K562 treated with DMSO at 1 percent for 12 hours (cell line): ENCODE results near the gene RHOV. TPM values are rescaled to one million over a fixed set of nuclear protein-coding genes. Genes with fewer than 3 reads are reported as not detected.

ENCODE experiments used
- total RNA-seq: library from RNA; unstranded; fragments of 300-600 nt; gene quantifications from 2 replicates; pipeline ENCODE4 v1.2.3, GENCODE V29; 2022; ENCODE audit not compliant: insufficient read depth

RHOV gene, protein sequence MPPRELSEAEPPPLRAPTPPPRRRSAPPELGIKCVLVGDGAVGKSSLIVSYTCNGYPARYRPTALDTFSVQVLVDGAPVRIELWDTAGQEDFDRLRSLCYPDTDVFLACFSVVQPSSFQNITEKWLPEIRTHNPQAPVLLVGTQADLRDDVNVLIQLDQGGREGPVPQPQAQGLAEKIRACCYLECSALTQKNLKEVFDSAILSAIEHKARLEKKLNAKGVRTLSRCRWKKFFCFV
- 1.2 and 1.6 TPM in 2 replicates for total RNA-seq

DNA sequence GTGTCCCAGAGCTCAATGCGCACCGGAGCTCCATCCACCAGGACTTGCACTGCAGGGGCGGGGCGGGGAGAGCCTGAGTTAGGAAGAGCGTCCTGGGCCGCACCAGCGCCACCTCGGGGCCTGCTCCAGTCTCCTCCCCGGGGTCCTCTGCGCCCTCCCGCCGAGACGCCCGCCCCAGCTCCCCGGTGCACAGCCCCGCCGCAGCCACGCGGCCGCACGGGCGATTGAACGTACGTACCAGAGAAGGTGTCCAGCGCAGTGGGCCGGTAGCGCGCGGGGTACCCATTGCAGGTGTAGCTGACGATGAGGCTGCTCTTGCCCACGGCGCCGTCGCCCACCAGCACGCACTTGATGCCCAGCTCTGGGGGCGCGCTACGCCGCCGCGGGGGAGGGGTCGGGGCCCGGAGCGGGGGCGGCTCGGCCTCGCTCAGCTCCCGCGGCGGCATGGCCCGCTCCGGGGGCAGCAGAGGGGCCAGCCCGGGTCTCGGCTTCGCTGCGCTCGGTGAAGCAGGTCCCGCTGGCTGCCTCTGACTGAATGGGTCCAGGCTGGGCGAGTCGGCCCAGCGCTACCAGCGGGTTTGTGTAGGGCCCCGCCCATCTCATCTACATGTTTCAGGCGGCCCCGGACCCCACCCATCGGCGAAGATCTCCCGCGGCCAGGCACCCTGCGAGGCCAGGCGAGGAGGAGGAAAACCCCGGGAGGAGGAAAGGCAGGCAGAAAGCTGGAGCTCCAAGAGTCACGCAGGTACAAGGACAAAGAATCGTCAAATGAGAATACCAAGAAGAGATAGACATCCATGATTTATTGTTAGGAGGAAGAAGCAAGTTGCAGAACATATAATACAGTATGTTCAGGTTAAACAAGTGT is at the start of gene RHOV:
RHOV (minus strand) TSS at position 541 of the 868 bp plus-strand sequence; CDS start at position 446, 95 bp downstream.

DNA sequence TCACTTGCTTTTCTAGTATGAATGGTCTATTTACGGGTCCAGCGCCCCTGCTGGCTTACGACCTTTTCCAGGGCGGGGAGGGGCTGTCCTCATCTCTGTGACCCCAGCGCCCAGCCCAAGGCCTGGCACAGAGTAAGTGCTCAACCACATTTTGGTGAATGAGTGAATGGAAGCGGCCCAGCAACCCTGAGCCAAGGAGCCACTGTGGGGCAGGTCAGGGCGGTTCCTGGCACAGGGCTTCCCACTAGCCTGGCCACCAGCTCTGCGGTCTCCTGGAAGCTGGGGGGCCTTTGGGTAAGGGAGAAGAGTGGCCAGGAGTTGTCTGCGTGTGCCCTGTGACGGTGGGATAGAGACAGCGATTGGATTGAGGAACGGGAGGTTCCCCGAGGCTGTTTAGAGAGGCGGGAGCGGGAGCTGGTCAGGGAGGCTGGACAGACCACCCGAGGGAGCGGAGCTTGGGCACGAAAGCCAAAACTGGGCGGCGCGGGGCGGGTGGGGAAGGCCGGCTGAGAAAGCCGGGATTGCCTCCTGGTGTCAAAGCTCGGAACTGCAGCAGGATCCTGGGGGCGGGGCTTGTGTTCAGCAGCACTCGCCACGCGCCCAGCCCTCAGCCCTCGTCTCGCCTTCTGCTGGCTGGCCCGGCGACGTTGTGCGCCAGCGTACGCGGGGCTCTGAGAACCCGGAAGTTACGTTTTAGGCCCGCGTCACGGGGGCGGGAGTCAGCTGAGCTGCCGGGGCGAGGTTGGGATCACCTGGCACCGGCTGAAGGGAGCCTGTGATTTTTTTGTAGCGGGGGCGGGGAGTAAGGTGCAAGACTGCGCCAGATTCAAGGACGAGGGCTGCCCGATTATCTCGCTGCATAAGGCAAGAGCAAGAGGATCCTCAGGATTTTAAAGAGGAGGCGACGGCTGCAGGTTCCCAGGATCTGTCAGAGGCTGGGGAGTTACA is 20.0 kb upstream of the RHOV start, which contains the start of gene VPS18:
VPS18 (plus strand) TSS at position 718 of the 948 bp plus-strand sequence. CDS start 319 bp downstream, outside the sequence.

GRCh38 chr15:40843885-40844695 is 29.9 kb downstream of the RHOV start, which contains the start of gene SPINT1:
Gene SPINT1 (plus strand): TSS chr15:40844048. CDS start chr15:40844555, 507 bp downstream.

GRCh38 chr15:40828447-40829036 is 45.5 kb downstream of the RHOV start, which contains the start of gene PPP1R14D:
Gene PPP1R14D (minus strand): TSS chr15:40828708. CDS start chr15:40828641, 67 bp downstream.

Other genes with a start within 250 kb of the RHOV start
- 35.0 and 55.7 TPM in 2 replicates for gene RAD51, start 179.1 kb downstream of the RHOV start, total RNA-seq
- 32.0 and 38.7 TPM in 2 replicates for gene RMDN3, start 119.0 kb downstream of the RHOV start, total RNA-seq
- gene GCHFR, start 110.2 kb downstream of the RHOV start, total RNA-seq, result 100 and 135 TPM in 2 replicates
- 3.7 and 6.8 TPM in 2 replicates for gene C15orf62, start 104.3 kb downstream of the RHOV start, total RNA-seq
- 42.3 and 55.5 TPM in 2 replicates for gene ZFYVE19, start 67.1 kb downstream of the RHOV start, total RNA-seq
- gene DNAJC17, start 66.8 kb downstream of the RHOV start, total RNA-seq, result 10.8 and 14.9 TPM in 2 replicates
- gene PPP1R14D, start 45.5 kb downstream of the RHOV start, total RNA-seq, result not detected in 2 replicates
- 5.1 and 9.3 TPM in 2 replicates for gene SPINT1, start 30.2 kb downstream of the RHOV start, total RNA-seq
- gene VPS18, start 20.2 kb upstream of the RHOV start, total RNA-seq, result 29.8 and 37.0 TPM in 2 replicates
- 0.38 and 1.3 TPM in 2 replicates for gene DLL4, start 55.1 kb upstream of the RHOV start, total RNA-seq
- 62.3 and 70.1 TPM in 2 replicates for gene CHAC1, start 79.2 kb upstream of the RHOV start, total RNA-seq
- gene INO80, start 242.0 kb upstream of the RHOV start, total RNA-seq, result 3.8 and 11.0 TPM in 2 replicates